Spinal cord (tissue), 10 donors: ENCODE measurements around the gene UTP3. TPM values are rescaled to one million over a fixed set of nuclear protein-coding genes. Genes with fewer than 3 reads are reported as not detected.
A peak's percentile ranks its signal among the peaks of the same experiment; 100 is the strongest.
"Not testable (repeated sequence)": the region's sequence is repeated elsewhere in the genome, so short reads cannot be mapped to it uniquely, and the experiment has no call there.

Experiments used
- DNase-seq, 6 donors: peaks; one replicate each; pipeline versions ENCODE4 v3.0.0 to v3.0.0-alpha.2; 2013 to 2015; ENCODE audit warnings: low spot score in 6 of 6, low read depth in 4 of 6
- H3K27ac ChIP-seq: one replicate; pipeline ENCODE4 v1.5.1; 2013; ENCODE audit warnings: low read depth, low read length, control low read depth
- H3K27me3 ChIP-seq: one replicate; pipeline ENCODE4 v1.6.1; 2013; ENCODE audit warnings: low read length; ENCODE audit not compliant: control insufficient read depth, insufficient read depth
- H3K36me3 ChIP-seq: one replicate; pipeline ENCODE4 v1.6.1; 2013; ENCODE audit warnings: low read length; ENCODE audit not compliant: control insufficient read depth, insufficient read depth
- H3K4me1 ChIP-seq: one replicate; pipeline ENCODE4 v1.6.1; 2013; ENCODE audit warnings: low read length; ENCODE audit not compliant: control insufficient read depth, insufficient read depth
- H3K4me3 ChIP-seq: one replicate; pipeline ENCODE4 v1.5.1; 2013; ENCODE audit warnings: low read depth, low read length, control low read depth
- H3K9me3 ChIP-seq: one replicate; pipeline ENCODE4 v1.6.1; 2013; ENCODE audit warnings: low read length; ENCODE audit not compliant: control insufficient read depth, insufficient read depth
- WGBS: methylation state at CpG from one replicate; pipeline ENCODE4 v1.1.5; 2013; ENCODE audit warnings: missing lambda C conversion rate; ENCODE audit not compliant: insufficient coverage; 5-methylcytosine and 5-hydroxymethylcytosine counted together
- polyA plus RNA-seq, 2 donors: library from polyadenylated mRNA; unstranded; fragments of 120-200 nt; gene quantifications; one replicate each; pipeline ENCODE4 v1.2.1, GENCODE V29; 2013; ENCODE audit not compliant: insufficient read length in 2 of 2
- total RNA-seq, 2 donors: library from RNA; depleted of rRNA in 1 of 2; stranded (reverse); fragments of 120-200 nt in 1 of 2; fragments of >200 nt in 1 of 2; gene quantifications; one replicate each; pipeline versions ENCODE4 v1.2.3 to v1.2.4, GENCODE V29; 2013 to 2014
- donor health status: healthy.

UTP3 gene
- total and polyA plus RNA-seq, 4 donors, result 16.4 to 28.3 (median 20.3) TPM

DNA sequence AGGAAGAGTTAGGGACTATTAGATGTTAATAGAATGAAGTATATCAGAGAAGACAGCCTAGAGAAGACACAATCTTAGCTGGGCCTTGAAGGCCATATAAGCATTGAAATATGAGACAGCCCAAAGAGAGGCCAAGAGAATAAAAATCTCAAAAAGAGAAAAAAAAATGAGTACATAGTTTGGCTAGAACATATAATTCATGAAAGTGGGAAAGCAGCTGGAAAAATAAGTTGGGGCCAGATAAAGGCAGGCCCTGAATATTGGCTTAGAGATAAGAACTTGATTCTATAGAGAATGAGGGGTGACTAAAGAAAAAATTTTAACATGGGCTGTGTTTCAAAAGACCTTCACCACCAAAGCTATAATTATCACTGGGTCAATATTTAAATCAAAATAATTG is 7.4 kb upstream of the UTP3 start:
- Histone ChIP-seq H3K27ac (no peak overlapping the region), H3K9me3 (no peaks in the 10 kb centered on the region), H3K36me3 (no peaks in the 10 kb centered on the region), H3K4me3 (no peak overlapping the region), H3K27me3 (no peaks in the 10 kb centered on the region), H3K4me1 (no peaks in the 10 kb centered on the region)
- DNase-seq, result no peak

DNA sequence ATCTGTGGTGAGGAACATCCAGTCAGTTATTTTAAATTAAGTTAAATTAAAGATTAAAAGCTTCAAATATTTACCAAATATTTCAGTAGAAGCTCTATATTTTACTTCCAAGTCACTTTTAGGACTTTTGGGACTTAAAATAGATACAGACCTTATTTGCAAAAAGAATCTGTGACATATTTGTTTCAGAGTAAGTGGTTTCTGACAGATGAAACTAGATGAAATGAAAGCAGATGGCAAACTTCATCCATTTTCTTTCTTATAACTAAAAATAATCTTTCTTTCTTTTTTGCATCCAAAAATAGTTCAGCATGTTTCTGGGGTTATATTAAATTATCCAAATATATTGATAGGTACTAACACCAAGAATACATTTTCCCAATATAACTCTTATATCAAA is 6.6 kb upstream of the UTP3 start:
- no peaks in the 10 kb centered on the region for H3K4me1 ChIP-seq
- H3K4me3 ChIP-seq, result no peak overlapping the region
- no peak for DNase-seq
- no peaks in the 10 kb centered on the region for H3K27me3 ChIP-seq
- no peak overlapping the region for H3K27ac ChIP-seq
- H3K9me3 ChIP-seq, result no peaks in the 10 kb centered on the region
- no peaks in the 10 kb centered on the region for H3K36me3 ChIP-seq

DNA sequence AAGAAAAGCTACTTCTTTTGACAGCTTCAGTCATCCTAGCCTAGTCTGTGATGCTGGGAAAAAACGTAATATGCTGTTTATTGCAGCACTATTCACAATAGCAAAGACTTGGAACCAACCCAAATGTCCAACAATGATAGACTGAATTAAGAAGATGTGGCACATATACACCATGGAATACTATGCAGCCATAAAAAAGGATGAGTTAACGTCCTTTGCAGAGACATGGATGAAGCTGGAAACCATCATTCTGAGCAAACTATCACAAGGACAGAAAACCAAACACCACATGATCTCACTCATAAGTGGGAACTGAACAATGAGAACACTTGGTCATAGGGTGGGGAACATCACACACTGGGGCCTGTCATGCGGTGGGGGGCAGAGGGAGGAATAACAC is 6.2 kb upstream of the UTP3 start:
- H3K4me1 ChIP-seq, H3K27ac ChIP-seq, H3K9me3 ChIP-seq, H3K27me3 ChIP-seq, DNase-seq, H3K4me3 ChIP-seq, H3K36me3 ChIP-seq: not testable (repeated sequence)
- WGBS, result 89% methylated on average over 1 of the region's 3 CpGs

DNA sequence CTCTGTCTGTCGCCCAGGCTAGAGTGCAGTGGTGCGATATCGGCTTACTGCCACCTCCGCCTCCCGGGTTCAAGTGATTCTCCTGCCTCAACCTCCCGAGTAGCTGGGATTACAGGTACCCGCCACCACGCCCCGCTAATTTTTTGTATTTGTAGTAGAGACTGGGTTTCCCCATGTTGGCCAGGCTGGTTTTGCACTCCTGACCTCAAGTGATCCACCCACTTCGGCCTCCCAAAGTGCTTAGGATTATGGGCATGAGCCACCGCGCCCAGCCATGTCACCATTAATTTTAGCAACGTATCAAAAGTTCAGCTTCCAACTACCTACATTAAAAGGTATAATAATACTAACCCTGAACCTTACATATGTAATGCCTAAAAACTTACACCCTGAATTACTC is 940 bp upstream of the UTP3 start:
- H3K27ac ChIP-seq, result peak overlapping the region; percentile 97
- peak overlapping the region; percentile 82 for H3K4me3 ChIP-seq
- 66% methylated on average over 9 of the region's 13 CpGs for WGBS
- DNase-seq, result no peak
- H3K27me3 ChIP-seq, result no peaks in the 10 kb centered on the region
- no peaks in the 10 kb centered on the region for H3K36me3 ChIP-seq
- no peaks in the 10 kb centered on the region for H3K9me3 ChIP-seq
- peaks cover 17% of the 10 kb centered on the region for H3K4me1 ChIP-seq

DNA sequence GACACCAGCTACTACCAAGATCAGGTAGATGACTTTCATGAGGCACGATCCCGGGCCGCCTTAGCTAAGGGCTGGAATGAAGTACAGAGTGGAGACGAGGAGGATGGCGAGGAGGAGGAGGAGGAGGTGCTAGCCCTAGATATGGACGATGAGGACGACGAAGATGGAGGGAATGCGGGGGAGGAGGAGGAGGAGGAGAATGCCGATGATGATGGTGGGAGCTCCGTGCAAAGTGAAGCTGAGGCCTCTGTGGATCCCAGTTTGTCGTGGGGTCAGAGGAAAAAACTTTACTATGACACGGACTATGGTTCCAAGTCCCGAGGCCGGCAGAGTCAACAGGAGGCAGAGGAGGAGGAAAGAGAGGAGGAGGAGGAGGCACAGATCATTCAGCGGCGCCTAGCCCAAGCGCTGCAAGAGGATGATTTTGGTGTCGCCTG is 481 bp downstream of the UTP3 start:
- DNase-seq, result no peak
- Histone ChIP-seq H3K9me3 (no peaks in the 10 kb centered on the region), H3K4me3 (peak overlapping the region; percentile 82), H3K4me1 (peaks cover 17% of the 10 kb centered on the region), H3K36me3 (peaks cover 4% of the 10 kb centered on the region), H3K27ac (peak overlapping the region; percentile 97), H3K27me3 (no peaks in the 10 kb centered on the region)
- under 1% methylated on average over 19 of the region's 19 CpGs for WGBS

DNA sequence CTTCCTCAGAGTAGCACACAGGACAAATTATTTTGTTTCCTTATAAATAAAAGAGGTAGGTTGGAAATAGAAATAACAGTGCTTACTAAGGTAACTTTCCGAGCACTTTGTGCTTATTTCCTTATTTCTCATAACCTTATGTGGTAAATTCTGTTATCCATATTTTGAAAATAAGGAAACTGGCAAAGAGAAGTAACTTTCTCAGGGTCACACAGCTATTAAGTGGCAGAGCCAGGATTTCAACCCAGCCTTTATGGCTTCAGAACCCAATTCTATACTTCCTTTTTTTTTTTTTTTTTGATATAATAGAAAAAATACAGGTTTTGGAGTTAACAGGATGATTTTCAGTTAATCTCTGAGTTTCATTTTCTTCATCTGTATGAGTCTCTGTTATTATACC is 3.3 kb downstream of the UTP3 start:
- no peaks in the 10 kb centered on the region for H3K27me3 ChIP-seq
- H3K9me3 ChIP-seq, result no peaks in the 10 kb centered on the region
- H3K4me1 ChIP-seq, result peaks cover 17% of the 10 kb centered on the region
- WGBS, result no CpG with 5 or more reads among the region's 1 CpG
- H3K4me3 ChIP-seq, result no peak overlapping the region
- no peak for DNase-seq
- no peak overlapping the region for H3K27ac ChIP-seq
- peaks cover 11% of the 10 kb centered on the region for H3K36me3 ChIP-seq

DNA sequence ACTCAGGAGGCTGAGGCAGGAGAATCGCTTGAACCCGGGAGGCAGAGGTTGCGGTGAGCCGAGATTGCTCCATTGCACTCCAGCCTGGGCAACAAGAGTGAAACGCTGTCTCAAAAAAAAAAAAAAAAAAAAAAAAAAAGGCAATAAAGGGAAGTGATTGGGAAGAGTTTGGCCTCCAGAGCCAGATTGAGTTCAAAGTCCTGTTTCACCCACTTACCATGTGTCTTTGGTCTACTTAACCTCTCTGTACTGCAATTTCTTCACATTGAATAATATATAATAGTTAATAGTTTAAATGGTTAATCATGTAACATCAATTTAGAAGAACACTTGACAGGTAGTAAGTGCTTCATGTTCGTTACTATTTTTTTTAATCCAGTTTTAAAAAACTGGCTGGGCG is 6.3 kb downstream of the UTP3 start:
- H3K4me1 ChIP-seq, DNase-seq, H3K4me3 ChIP-seq, H3K27me3 ChIP-seq, H3K9me3 ChIP-seq, H3K27ac ChIP-seq: not testable (repeated sequence)
- peaks cover 11% of the 10 kb centered on the region for H3K36me3 ChIP-seq
- 100% methylated on average over 2 of the region's 7 CpGs for WGBS

DNA sequence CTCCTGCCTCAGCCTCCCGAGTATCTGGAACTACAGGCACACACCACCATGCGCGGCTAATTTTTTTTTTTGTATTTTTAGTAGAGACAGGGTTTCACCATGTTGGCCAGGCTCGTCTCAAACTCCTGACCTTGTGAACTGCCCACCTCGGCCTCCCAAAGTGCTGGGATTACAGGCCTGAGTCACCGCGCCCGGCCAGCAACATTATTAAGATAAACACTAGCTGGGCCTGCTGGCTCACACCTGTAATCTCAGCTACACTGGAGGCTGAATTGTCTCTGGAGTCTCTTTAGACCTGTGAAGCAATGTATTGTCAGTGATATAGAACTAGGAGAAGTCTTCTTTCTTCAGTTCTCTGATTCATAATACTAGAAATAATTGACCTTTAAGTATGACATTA is 10.1 kb downstream of the UTP3 start:
- not testable (repeated sequence) for H3K27ac ChIP-seq, DNase-seq, H3K4me1 ChIP-seq, H3K9me3 ChIP-seq, H3K27me3 ChIP-seq, H3K4me3 ChIP-seq
- 83% methylated on average over 1 of the region's 8 CpGs for WGBS
- H3K36me3 ChIP-seq, result peaks cover 10% of the 10 kb centered on the region

DNA sequence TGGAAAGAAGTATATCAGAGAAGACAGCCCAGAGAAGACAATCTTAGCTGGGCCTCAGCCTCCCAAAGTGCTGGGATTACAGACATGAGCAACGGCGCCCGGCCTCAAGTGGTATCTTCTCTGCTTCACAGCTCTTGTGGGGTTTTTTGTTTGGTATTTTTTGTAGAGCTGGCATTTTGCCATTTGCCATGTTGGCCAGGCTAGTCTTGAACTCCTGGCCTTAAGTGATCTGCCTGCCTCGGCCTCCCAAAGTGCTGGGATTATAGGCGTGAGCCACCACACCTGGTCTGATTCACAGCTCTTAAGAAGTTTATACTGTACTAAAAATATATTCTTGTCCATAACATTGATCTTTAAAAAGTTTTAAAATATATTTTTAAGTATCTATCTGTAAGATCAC is 12.4 kb downstream of the UTP3 start:
- Histone ChIP-seq H3K36me3 (peaks cover under 1% of the 10 kb centered on the region), H3K4me1 (peaks cover 4% of the 10 kb centered on the region), H3K4me3 (no peak overlapping the region), H3K9me3 (no peaks in the 10 kb centered on the region), H3K27me3 (no peaks in the 10 kb centered on the region), H3K27ac (no peak overlapping the region)
- no peak for DNase-seq
- no CpG with 5 or more reads among the region's 5 CpGs for WGBS

DNA sequence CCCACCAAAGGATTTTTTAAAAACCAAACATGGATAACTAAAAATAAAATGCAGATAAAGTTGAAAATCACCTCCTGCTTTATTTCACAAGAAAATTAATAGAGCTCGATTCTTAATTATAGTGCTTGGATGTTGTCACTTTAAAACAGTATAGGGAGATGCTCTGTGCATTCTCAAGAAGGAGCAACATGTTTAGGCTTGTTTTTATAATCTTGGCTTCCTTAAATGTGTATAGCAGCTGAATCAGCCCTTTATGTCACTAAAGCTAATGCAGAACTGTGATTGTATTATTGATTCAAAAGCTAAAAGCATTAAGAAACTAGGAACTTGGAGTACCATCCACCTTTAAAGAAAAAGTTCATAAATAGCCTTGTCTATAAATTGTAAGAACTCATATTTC is 12.9 kb downstream of the UTP3 start:
- whole genome bisulfite sequencing, result no CpG with 5 or more reads among the region's 1 CpG
- no peak overlapping the region for H3K4me3 ChIP-seq
- H3K27me3 ChIP-seq, result no peaks in the 10 kb centered on the region
- no peak overlapping the region for H3K27ac ChIP-seq
- no peaks in the 10 kb centered on the region for H3K9me3 ChIP-seq
- H3K4me1 ChIP-seq, result peaks cover 4% of the 10 kb centered on the region
- H3K36me3 ChIP-seq, result no peaks in the 10 kb centered on the region
- DNase-seq, result no peak
